NOMO-1 (cell line): Measurements from ENCODE around the gene ARNT2.

Experiments used
- DNase-seq, 2 experiments: peaks; one replicate each; lab custom pipeline; 2025; ENCODE audit not compliant: unreplicated experiment in 2 of 2; lab: John Stamatoyannopoulos, UW

ARNT2 gene

DNA sequence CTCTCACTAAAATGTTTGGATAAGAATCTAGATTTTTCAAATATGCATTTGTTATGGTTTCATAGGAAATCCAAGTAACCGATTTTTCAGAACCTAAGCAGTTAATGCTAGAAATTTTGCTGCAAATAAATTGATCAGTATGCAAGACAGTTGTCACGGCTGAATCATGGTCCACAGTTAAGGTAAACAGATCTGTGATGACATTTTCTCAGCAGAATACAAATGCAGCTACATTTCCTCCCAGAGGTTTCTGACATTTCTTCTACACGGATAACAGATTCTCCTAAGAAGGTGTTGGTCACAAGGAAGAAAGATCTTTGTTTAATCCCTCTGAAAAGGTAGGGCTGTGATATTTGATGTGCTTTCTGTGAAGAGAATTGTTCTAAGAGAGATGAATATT lies 36.9 kb downstream of the ARNT2 start:
- no peak for DNase-seq

GRCh38 chr15:80441714-80442113 lies 37.5 kb downstream of the ARNT2 start:
- DNase-seq: no peak

DNA sequence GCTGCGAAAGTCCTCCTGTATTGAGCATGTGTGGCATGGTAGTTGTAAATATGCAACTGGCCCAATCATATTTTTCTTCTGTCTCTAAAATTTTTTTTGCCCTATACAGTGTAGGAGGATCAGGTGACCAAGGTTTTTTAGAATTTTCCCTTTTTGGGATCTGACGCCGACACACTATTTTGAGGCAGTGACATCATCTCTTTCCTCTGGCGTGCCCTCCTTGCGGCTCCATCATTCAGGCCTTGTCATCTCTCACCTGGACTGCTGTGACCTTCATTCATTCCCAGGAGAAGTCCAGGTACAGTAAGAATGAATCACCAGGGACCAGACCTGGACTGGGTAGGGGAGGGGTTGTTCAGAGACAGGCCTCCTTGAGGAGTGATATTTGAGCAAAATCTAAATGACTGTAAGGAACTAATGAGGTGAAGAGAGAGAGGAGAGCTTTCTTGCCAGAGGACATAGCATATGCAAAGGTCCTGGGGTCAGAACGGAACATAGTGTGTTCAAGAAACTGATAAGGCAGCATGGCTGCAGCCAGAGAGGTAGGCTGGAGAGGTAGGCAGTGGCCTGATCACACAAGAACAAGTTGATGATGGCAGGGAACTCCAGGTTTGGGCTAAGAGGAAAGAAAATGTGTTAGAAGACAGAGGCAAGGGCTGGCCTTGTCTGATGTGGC lies 38.7 kb downstream of the ARNT2 start:
- no peak for DNase-seq

DNA sequence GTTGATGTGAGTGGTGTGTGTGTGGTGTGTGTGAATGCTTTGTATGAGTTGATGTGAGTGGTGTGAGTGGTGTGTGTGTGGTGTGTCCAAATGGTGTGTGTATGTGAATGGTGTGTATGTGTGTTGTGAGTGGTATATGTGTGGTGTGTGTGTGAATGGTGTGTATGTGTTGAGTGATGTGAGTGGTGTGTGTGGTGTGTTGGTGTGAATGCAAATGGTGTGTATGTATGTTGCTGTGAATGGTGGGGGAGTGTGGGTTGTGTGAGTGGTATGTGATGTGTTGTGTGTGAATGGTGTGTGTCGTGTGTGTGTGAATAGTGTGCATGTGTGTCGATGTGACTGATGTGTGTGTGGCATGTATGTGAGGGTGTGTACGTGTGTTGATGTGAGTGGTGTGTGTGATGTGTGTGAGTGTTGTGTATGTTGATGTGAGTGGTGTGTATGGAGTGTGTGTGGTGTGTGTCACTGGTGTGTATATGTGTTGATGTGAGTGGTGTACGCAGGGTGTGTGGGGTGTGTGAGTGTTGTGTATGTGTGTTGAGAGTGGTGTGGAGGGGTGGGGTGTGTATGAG lies 40.6 kb downstream of the ARNT2 start:
- no peak for DNase-seq

GRCh38 chr15:80445300-80446041 lies 41.3 kb downstream of the ARNT2 start:
- no peak for DNase-seq

- DNase-seq: no peak
These were observed 42.9 kb downstream of the ARNT2 start for GRCh38 chr15:80447077-80447476.

GRCh38 chr15:80449825-80450224 lies 45.6 kb downstream of the ARNT2 start:
- DNase-seq: no peak

GRCh38 chr15:80450811-80451321 lies 46.7 kb downstream of the ARNT2 start:
- no peak for DNase-seq

DNA sequence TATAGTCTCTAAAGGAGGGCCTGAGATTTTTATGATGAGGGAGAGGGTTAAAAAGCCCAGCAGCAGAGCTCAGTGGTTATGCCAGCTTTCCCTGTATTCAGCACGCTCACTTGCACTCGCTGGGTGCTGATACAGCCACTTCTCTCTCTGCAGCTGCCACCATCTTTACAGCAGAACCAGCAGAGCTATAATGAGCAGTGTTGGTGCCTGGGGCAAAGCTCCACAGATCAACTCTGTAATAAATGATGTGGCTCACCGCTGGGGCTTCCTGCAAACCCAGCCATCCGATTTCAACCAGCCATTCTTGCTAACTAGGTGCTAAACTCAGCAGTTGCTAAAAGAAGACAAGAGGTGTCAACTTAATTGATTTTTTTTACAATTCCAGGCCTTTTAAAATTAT lies 48.0 kb downstream of the ARNT2 start:
- DNase-seq: no peak

DNA sequence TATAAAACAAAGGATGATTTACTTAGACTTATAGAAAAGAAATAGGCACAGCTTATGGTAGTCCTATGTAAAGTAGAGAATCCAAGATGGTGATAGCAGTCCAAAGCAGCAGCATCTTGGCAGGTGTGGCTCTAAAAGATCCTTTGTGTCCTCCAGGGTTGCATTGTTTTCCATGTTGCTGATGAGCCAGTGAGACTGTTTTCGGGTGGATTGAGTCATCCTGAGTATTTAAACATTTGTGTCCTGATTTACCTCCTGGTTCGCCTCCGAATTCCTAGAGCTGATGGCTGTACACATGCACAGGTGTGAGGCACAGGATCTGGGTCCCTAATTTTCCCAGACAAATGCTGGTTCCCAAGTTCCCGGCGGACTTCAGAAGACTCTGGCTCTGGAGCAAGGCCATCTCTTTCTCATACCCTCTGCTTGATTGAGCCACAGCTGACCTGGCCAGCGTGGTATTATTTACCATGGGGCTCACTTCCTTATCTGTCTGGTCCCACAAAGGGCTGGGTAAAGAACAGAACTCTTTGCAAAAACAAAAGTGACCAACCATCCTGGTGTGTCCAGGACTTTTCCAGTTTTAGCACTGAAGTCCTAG lies 51.0 kb downstream of the ARNT2 start:
- no peak for DNase-seq

DNA sequence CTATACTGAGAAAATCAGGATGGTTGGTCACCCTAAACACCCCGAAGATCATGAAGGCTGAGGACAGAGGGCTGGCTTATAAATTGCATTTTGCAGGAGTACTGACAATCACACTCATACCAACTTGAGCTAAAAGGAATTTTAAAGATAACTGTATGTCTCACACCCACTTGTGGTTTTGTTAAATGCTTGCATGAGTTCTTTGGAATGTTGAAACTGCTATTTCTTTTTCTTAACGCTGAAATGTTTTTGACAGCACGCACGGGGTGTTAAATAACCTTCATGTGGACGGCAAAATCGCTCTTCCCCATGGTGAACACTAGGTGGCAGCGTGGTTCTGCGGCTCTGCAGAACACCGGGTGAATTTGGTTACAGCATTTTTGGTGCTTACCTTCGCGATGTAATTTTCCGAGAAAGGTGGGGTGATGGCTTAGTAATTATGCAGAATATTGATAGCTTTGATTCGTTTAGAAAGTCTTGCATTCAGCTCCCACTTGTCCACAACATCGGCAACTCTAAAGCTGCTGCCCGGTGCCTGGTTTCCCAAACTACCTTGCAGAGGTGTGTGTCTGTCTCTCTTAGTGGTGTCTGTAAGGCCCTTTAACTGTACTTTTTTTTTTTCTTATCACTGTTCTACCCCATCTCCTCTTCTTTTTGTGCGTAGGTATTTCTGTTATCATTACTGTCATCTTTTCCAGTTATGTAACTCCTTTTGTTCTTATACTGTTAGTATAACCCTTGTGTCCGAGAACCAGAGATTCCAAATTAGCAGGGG lies 51.7 kb downstream of the ARNT2 start:
- DNase-seq: peak; percentile 56 to 60

- no peak for DNase-seq
These were observed 52.6 kb downstream of the ARNT2 start for GRCh38 chr15:80456517-80457492.

DNA sequence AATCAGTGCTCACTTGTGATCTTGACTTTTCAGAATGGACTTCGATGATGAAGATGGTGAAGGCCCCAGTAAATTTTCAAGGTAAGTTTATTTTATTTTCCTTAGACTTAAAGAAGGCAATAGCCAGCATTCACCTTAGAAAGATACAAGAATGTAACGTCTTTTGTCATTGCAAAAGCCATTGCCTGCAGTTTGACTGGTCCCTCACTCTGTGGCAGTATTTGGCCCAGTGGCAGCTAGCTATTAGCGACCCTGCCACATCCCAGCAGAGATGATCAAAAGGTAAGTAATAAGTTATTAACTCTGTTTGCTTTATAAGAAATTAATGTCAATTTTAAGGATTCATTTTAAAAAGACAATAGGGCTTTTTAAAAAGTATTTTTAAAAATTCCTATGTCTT lies 53.7 kb downstream of the ARNT2 start:
- DNase-seq: no peak

GRCh38 chr15:80458580-80458979 lies 54.4 kb downstream of the ARNT2 start:
- no peak for DNase-seq

- DNase-seq: no peak
These were observed 55.2 kb downstream of the ARNT2 start for GRCh38 chr15:80459380-80459779.

GRCh38 chr15:80459818-80460217 lies 55.6 kb downstream of the ARNT2 start:
- no peak for DNase-seq

DNA sequence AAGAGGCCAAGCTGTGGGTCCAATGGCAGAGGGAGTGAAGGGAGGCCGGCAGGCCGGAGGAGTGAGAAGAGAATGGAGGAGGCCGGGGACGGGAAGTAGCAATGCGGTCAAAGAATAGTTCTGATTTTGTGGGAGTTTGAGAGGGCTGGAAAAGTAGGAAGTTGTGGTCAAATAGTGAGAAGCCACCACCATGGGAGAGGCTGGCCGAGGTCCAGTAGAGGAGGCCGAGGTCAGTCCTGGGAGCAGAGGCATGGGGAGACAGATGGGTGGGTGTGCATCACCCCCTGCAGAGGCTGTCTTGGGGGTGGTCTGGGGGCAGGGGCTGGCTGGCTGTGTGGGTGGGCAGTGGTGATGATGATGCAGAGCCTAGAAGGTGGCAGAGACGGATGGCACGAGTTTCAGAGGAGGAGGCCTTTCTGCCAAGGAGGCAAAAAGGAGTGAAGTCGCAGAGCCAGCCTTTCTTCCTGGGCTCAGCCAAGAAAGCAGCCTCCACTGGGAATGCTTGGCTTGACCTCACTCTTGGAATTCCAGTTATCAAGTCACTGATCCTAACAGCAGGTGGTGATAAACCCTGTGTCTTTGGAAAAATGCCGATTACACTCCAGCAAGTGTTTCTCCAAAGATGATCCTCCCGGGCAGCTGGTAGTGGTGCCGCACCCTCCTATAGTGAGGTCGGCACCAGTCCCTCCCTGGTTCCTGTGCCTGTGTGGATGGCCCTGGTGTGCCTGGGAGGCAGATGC lies 57.3 kb downstream of the ARNT2 start:
- DNase-seq: no peak

DNA sequence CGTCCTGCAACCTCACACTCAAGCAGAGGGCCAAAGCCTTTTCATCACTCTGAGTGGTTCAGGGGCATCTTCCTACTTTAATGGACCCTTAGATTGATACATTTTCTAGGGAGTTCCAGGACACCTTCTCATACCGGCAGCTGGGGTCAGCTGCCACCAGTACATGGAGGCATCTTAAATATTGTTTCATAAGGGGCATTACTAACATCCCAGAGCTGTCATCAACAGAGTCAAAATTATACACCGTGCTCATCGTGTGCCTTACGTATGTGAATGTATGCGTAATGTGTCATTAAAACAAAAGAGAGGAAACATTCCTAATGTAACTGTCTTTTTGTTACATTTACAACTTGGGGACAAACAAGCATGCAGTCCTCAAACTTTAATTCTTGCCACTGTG lies 57.9 kb downstream of the ARNT2 start:
- no peak for DNase-seq
